Astrocyte (in vitro differentiated cells and primary cell): ENCODE data around the gene CHN2. TPM values are rescaled to one million over a fixed set of nuclear protein-coding genes. Genes with fewer than 3 reads are reported as not detected.

Source experiments
- DNase-seq: peaks from one replicate; pipeline ENCODE4 v3.0.0-alpha.2; 2010; ENCODE audit warnings: low read depth
- FAIRE-seq: peaks from 2 replicates; lab custom pipeline; 2011; peaks lifted over from hg19 to GRCh38; lab: Jason Lieb, UNC
- H2AFZ ChIP-seq: 2 replicates; pipeline ENCODE4 v1.6.0; 2012; ENCODE audit warnings: low read depth, low read length, inconsistent platforms
- H3K27ac ChIP-seq: 2 replicates; pipeline ENCODE4 v1.5.1; 2011; ENCODE audit warnings: low read depth, low read length, inconsistent platforms
- H3K27me3 ChIP-seq: 2 replicates; pipeline ENCODE4 v1.6.0; 2011; ENCODE audit warnings: low read length, inconsistent platforms; ENCODE audit not compliant: insufficient read depth
- H3K36me3 ChIP-seq: 2 replicates; pipeline ENCODE4 v1.5.1; 2011; ENCODE audit warnings: low read length, inconsistent platforms; ENCODE audit not compliant: insufficient read depth
- H3K4me1 ChIP-seq: 2 replicates; pipeline ENCODE4 v1.5.1; 2011; ENCODE audit warnings: low read length, inconsistent platforms; ENCODE audit not compliant: insufficient read depth
- H3K4me2 ChIP-seq: 2 replicates; pipeline ENCODE4 v1.6.0; 2012; ENCODE audit warnings: low read length, inconsistent platforms
- H3K4me3 ChIP-seq: 2 replicates; pipeline ENCODE4 v1.5.1; 2011; ENCODE audit warnings: low read depth, mild to moderate bottlenecking, low read length, inconsistent platforms; ENCODE audit not compliant: insufficient read depth
- H3K79me2 ChIP-seq: 2 replicates; pipeline ENCODE4 v1.6.0; 2012; ENCODE audit warnings: mild to moderate bottlenecking, low read length, inconsistent platforms; ENCODE audit not compliant: insufficient read depth
- H3K9ac ChIP-seq: 2 replicates; pipeline ENCODE4 v1.6.0; 2012; ENCODE audit warnings: mild to moderate bottlenecking, low read length, inconsistent platforms
- H3K9me3 ChIP-seq: 2 replicates; pipeline ENCODE4 v1.5.1; 2012; ENCODE audit warnings: low read depth, mild to moderate bottlenecking, low read length, inconsistent platforms; ENCODE audit not compliant: insufficient read depth
- H4K20me1 ChIP-seq: 2 replicates; pipeline ENCODE4 v1.6.0; 2012; ENCODE audit warnings: low read length, inconsistent platforms; ENCODE audit not compliant: insufficient read depth
- H3K27ac Mint-ChIP-seq: one replicate; pipeline ENCODE4 v1.8.0; 2021; ENCODE audit warnings: mild to moderate bottlenecking, mixed read lengths; ENCODE audit not compliant: unreplicated experiment
- H3K27me3 Mint-ChIP-seq: one replicate; pipeline ENCODE4 v1.8.0; 2021; ENCODE audit warnings: low read depth, mixed read lengths; ENCODE audit not compliant: unreplicated experiment
- H3K36me3 Mint-ChIP-seq: one replicate; pipeline ENCODE4 v1.8.0; 2021; ENCODE audit warnings: low read depth, mixed read lengths; ENCODE audit not compliant: unreplicated experiment
- H3K4me1 Mint-ChIP-seq: one replicate; pipeline ENCODE4 v1.8.0; 2021; ENCODE audit warnings: low read depth, mixed read lengths; ENCODE audit not compliant: unreplicated experiment
- H3K4me3 Mint-ChIP-seq: one replicate; pipeline ENCODE4 v1.8.0; 2021; ENCODE audit warnings: mild to moderate bottlenecking, moderate library complexity, mixed read lengths; ENCODE audit not compliant: unreplicated experiment
- H3K9me3 Mint-ChIP-seq: one replicate; pipeline ENCODE4 v1.8.0; 2021; ENCODE audit warnings: mild to moderate bottlenecking, mixed read lengths; ENCODE audit not compliant: unreplicated experiment
- CTCF ChIP-seq: IDR thresholded peaks from 2 replicates; pipeline ENCODE4 v1.5.1; 2011; ENCODE audit warnings: low read depth, mild to moderate bottlenecking, inconsistent platforms, low read length, moderate library complexity; ENCODE audit not compliant: insufficient read depth
- EZH2 ChIP-seq: IDR thresholded peaks from 2 replicates; pipeline ENCODE4 v1.6.1; 2012; ENCODE audit warnings: mild to moderate bottlenecking, low read length, inconsistent platforms; ENCODE audit not compliant: insufficient read depth
- total RNA-seq: library from RNA; stranded (reverse); gene quantifications from 2 replicates; pipeline ENCODE4 v1.2.1, GENCODE V29; 2021

The CHN2 gene
- total RNA-seq, 1 donor from 2014 or later = 2.5 TPM

GRCh38 chr7:29340696-29341095, 146.1 kb downstream of the CHN2 start:
- Histone ChIP-seq H3K36me3 (no peaks in the 10 kb centered on the region), H4K20me1 (no peaks in the 10 kb centered on the region), H2AFZ (no peak overlapping the region), H3K79me2 (no peaks in the 10 kb centered on the region), H3K4me2 (no peak overlapping the region), H3K9ac (no peak overlapping the region), H3K27me3 (peaks cover 9% of the 10 kb centered on the region), H3K4me1 (no peaks in the 10 kb centered on the region), H3K9me3 (no peaks in the 10 kb centered on the region), H3K27ac (no peak overlapping the region), H3K4me3 (no peak overlapping the region)
- DNase-seq = no peak
- Mint-ChIP-seq H3K36me3 (no peaks in the 10 kb centered on the region), H3K27me3 (peaks cover 14% of the 10 kb centered on the region), H3K27ac (no peak overlapping the region), H3K4me3 (no peak overlapping the region), H3K4me1 (peaks cover 6% of the 10 kb centered on the region), H3K9me3 (no peaks in the 10 kb centered on the region)
- TF ChIP-seq CTCF (no peak), EZH2 (no peak)
- no peak for FAIRE-seq

GRCh38 chr7:29341156-29341555, 146.6 kb downstream of the CHN2 start:
- Histone ChIP-seq H3K79me2 (no peaks in the 10 kb centered on the region), H3K9ac (no peak overlapping the region), H3K27me3 (peaks cover 4% of the 10 kb centered on the region), H3K4me1 (no peaks in the 10 kb centered on the region), H3K4me3 (no peak overlapping the region), H4K20me1 (no peaks in the 10 kb centered on the region), H3K36me3 (no peaks in the 10 kb centered on the region), H3K4me2 (no peak overlapping the region), H3K27ac (no peak overlapping the region), H2AFZ (no peak overlapping the region), H3K9me3 (no peaks in the 10 kb centered on the region)
- Mint-ChIP-seq H3K36me3 (no peaks in the 10 kb centered on the region), H3K27ac (no peak overlapping the region), H3K27me3 (peaks cover 10% of the 10 kb centered on the region), H3K4me1 (peaks cover 6% of the 10 kb centered on the region), H3K4me3 (no peak overlapping the region), H3K9me3 (no peaks in the 10 kb centered on the region)
- FAIRE-seq = no peak
- no peak for TF ChIP-seq EZH2
- no peak for TF ChIP-seq CTCF
- no peak for DNase-seq

GRCh38 chr7:29342761-29343160, 148.2 kb downstream of the CHN2 start:
- Mint-ChIP-seq H3K27ac (no peak overlapping the region), H3K9me3 (no peaks in the 10 kb centered on the region), H3K4me3 (no peak overlapping the region), H3K4me1 (peaks cover 1% of the 10 kb centered on the region), H3K36me3 (no peaks in the 10 kb centered on the region), H3K27me3 (peaks cover 12% of the 10 kb centered on the region)
- H4K20me1 ChIP-seq = no peaks in the 10 kb centered on the region
- H3K27ac ChIP-seq = no peak overlapping the region
- no peak overlapping the region for H3K4me2 ChIP-seq
- no peaks in the 10 kb centered on the region for H3K9me3 ChIP-seq
- no peak for TF ChIP-seq CTCF
- no peak for TF ChIP-seq EZH2
- peaks cover 7% of the 10 kb centered on the region for H3K27me3 ChIP-seq
- H3K4me3 ChIP-seq = no peak overlapping the region
- no peaks in the 10 kb centered on the region for H3K79me2 ChIP-seq
- no peak overlapping the region for H3K9ac ChIP-seq
- no peaks in the 10 kb centered on the region for H3K4me1 ChIP-seq
- FAIRE-seq (no peak), DNase-seq (peak; percentile 58)
- no peaks in the 10 kb centered on the region for H3K36me3 ChIP-seq
- no peak overlapping the region for H2AFZ ChIP-seq
